Activated T-cell treated with anti-CD3 and anti-CD28 coated beads for 4 hours (primary cell): ENCODE measurements around the gene PCGF3.
"Not testable (repeated sequence)": the region's sequence is repeated elsewhere in the genome, so short reads cannot be mapped to it uniquely, and the experiment has no call there.

ENCODE experiments used
- DNase-seq: peaks from one replicate; pipeline ENCODE4 v3.0.0-alpha.2; 2020

PCGF3 gene

GRCh38 chr4:668219-668618 lies 37.4 kb upstream of the PCGF3 start:
- not testable (repeated sequence) for DNase-seq

- DNase-seq = not testable (repeated sequence)
Observed at GRCh38 chr4:669806-670559, 35.6 kb upstream of the PCGF3 start.

- DNase-seq = no peak
Observed at GRCh38 chr4:671769-672168, 33.9 kb upstream of the PCGF3 start.

- DNase-seq = no peak
Observed at GRCh38 chr4:673349-674091, 32.1 kb upstream of the PCGF3 start.

GRCh38 chr4:674172-675035 lies 31.2 kb upstream of the PCGF3 start, which contains the start of the genes ATP5ME and MYL5:
TSS of gene ATP5ME (minus strand) at chr4:674276. CDS start at chr4:674247, 29 bp downstream.
TSS of gene MYL5 (plus strand) at chr4:674542. CDS start at chr4:678027, 3,485 bp downstream.
- DNase-seq = peak; percentile 96

- DNase-seq = no peak
Observed at GRCh38 chr4:675036-675882, 30.4 kb upstream of the PCGF3 start.

- no peak for DNase-seq
Observed at GRCh38 chr4:675980-676870, 29.4 kb upstream of the PCGF3 start.

- no peak for DNase-seq
Observed at GRCh38 chr4:676871-677235, 28.8 kb upstream of the PCGF3 start.

- no peak for DNase-seq
Observed at GRCh38 chr4:677431-678293, 28.0 kb upstream of the PCGF3 start.

- DNase-seq = no peak
Observed at GRCh38 chr4:678331-679103, 27.1 kb upstream of the PCGF3 start.

- DNase-seq = no peak
Observed at GRCh38 chr4:679104-679481, 26.5 kb upstream of the PCGF3 start.

- DNase-seq = no peak
Observed at GRCh38 chr4:679629-680028, 26.0 kb upstream of the PCGF3 start.

- DNase-seq = no peak
Observed at GRCh38 chr4:680091-680490, 25.5 kb upstream of the PCGF3 start.

- DNase-seq = no peak
Observed at GRCh38 chr4:680551-680927, 25.1 kb upstream of the PCGF3 start.

GRCh38 chr4:680928-681645 lies 24.5 kb upstream of the PCGF3 start:
- no peak for DNase-seq

- no peak for DNase-seq
Observed at GRCh38 chr4:681736-682451, 23.7 kb upstream of the PCGF3 start.

- no peak for DNase-seq
Observed at GRCh38 chr4:682490-683172, 23.0 kb upstream of the PCGF3 start.
